Posterior vena cava (tissue), 2 donors: Measurements from ENCODE around the gene TTC7B. TPM values are rescaled to one million over a fixed set of nuclear protein-coding genes. Genes with fewer than 3 reads are reported as not detected.
A peak's percentile ranks its signal among the peaks of the same experiment; 100 is the strongest.

Source experiments
- DNase-seq: peaks from one replicate; pipeline ENCODE4 v3.0.0-alpha.2; 2020; ENCODE audit warnings: low spot score
- intact Hi-C, 2 donors: fragments of 100-400 bp; cut with DNase I; formaldehyde crosslinking; loops; one replicate each; pipeline versions ENCODE4 v1.14.1 to v1.14.2; 2022 to 2023
- total RNA-seq, 2 donors: library from RNA; stranded (reverse); fragmentation: NEBNext Ultra II Directional; extraction: Animal tissue kit (Norgen Biotek cat#: 25700); gene quantifications; one replicate each; pipeline ENCODE4 v1.2.1, GENCODE V29; 2021
- donor health status: DM: yes; HTN: yes; CAD: no.
- donor health status: DM: yes; HTN: yes; CAD: no.

The TTC7B gene
- total RNA-seq, 2 donors from 2014 or later, result 60.5 to 75.7 TPM

GRCh38 chr14:90507428-90507827 lies 308.8 kb downstream of the TTC7B start:
- DNase-seq, result no peak
- intact Hi-C loops, result no loop called here

GRCh38 chr14:90506748-90507147 lies 309.5 kb downstream of the TTC7B start:
- intact Hi-C loops, result no loop called here
- DNase-seq, result no peak

- intact Hi-C loops, result no loop called here
These were observed 310.7 kb downstream of the TTC7B start for GRCh38 chr14:90505531-90505930.

GRCh38 chr14:90504643-90505042 lies 311.6 kb downstream of the TTC7B start:
- peak; percentile 73 for DNase-seq
- intact Hi-C loops, result no loop called here

More at GRCh38 chr14:90505531-90505930, 310.7 kb downstream of the TTC7B start:
- DNase-seq, result peak; percentile 56

- no peak for DNase-seq
- intact Hi-C loops, result no loop called here
These were observed 312.6 kb downstream of the TTC7B start for GRCh38 chr14:90503582-90503981.

- no peak for DNase-seq
- intact Hi-C loops, result no loop called here
These were observed 313.5 kb downstream of the TTC7B start for GRCh38 chr14:90502760-90503159.

- peak; percentile 52 for DNase-seq
- intact Hi-C loops, result no loop called here
These were observed 315.4 kb downstream of the TTC7B start for GRCh38 chr14:90500665-90501370.

- intact Hi-C loops, result no loop called here
- peak; percentile 28 for DNase-seq
These were observed 316.1 kb downstream of the TTC7B start for GRCh38 chr14:90499908-90500664.

- peak; percentile 28 for DNase-seq
- intact Hi-C loops, result no loop called here
These were observed 317.1 kb downstream of the TTC7B start for GRCh38 chr14:90499121-90499520.

- intact Hi-C loops, result no loop called here
- DNase-seq, result no peak
These were observed 318.0 kb downstream of the TTC7B start for GRCh38 chr14:90498198-90498597.

- intact Hi-C loops, result no loop called here
- DNase-seq, result peak; percentile 53
These were observed 319.9 kb downstream of the TTC7B start for GRCh38 chr14:90496379-90496778.

GRCh38 chr14:90495357-90496276 lies 320.6 kb downstream of the TTC7B start:
- DNase-seq, result peak; percentile 54
- intact Hi-C loops, result no loop called here

GRCh38 chr14:90491911-90492531 lies 324.2 kb downstream of the TTC7B start:
- no peak for DNase-seq
- intact Hi-C loops, result no loop called here

- intact Hi-C loops, result no loop called here
- peak; percentile 90 for DNase-seq
These were observed 324.9 kb downstream of the TTC7B start for GRCh38 chr14:90491221-90491885.

- DNase-seq, result no peak
These were observed 325.5 kb downstream of the TTC7B start for GRCh38 chr14:90490720-90491050.

GRCh38 chr14:90489916-90490719 lies 326.1 kb downstream of the TTC7B start:
- intact Hi-C loops, result no loop called here
- no peak for DNase-seq

More at GRCh38 chr14:90490720-90491050, 325.5 kb downstream of the TTC7B start:
- intact Hi-C loops, result no loop called here

- DNase-seq, result no peak
- intact Hi-C loops, result no loop called here
These were observed 326.9 kb downstream of the TTC7B start for GRCh38 chr14:90489306-90489705.

- intact Hi-C loops, result no loop called here
- no peak for DNase-seq
These were observed 328.0 kb downstream of the TTC7B start for GRCh38 chr14:90488256-90488655.
